Ectodermal cell (in vitro differentiated cells): ENCODE results near the gene EEIG2.
"Not testable (repeated sequence)": the region's sequence is repeated elsewhere in the genome, so short reads cannot be mapped to it uniquely, and the experiment has no call there.

Source experiments
- H3K27ac ChIP-seq: 2 replicates; pipeline ENCODE4 v1.7.0; 2013; ENCODE audit warnings: mild to moderate bottlenecking, low read depth, low read length; ENCODE audit not compliant: insufficient read depth, poor library complexity, severe bottlenecking
- H3K27me3 ChIP-seq: 2 replicates; pipeline ENCODE4 v1.7.0; 2013; ENCODE audit warnings: mild to moderate bottlenecking, low read length; ENCODE audit not compliant: insufficient read depth, control insufficient read depth, poor library complexity, severe bottlenecking
- H3K36me3 ChIP-seq: one replicate; pipeline ENCODE4 v1.7.0; 2013; ENCODE audit warnings: low read length; ENCODE audit not compliant: control insufficient read depth, insufficient read depth
- H3K4me1 ChIP-seq: one replicate; pipeline ENCODE4 v1.7.0; 2013; ENCODE audit warnings: low read length; ENCODE audit not compliant: control insufficient read depth, insufficient read depth
- H3K4me3 ChIP-seq: 2 replicates; pipeline ENCODE4 v1.7.0; 2013; ENCODE audit warnings: low read depth, low read length, control low read depth; ENCODE audit not compliant: insufficient read depth
- H3K9me3 ChIP-seq: 2 replicates; pipeline ENCODE4 v1.7.0; 2013; ENCODE audit warnings: mild to moderate bottlenecking, low read length, moderate library complexity; ENCODE audit not compliant: control insufficient read depth
- WGBS, 2 experiments: methylation state at CpG; one replicate each; pipeline ENCODE4 v1.1.7; 2013; ENCODE audit warnings: missing lambda C conversion rate in 2 of 2; 5-methylcytosine and 5-hydroxymethylcytosine counted together

EEIG2 gene

GRCh38 chr1:108527135-108527534 is 32.8 kb upstream of the EEIG2 start:
- no peaks in the 10 kb centered on the region for H3K9me3 ChIP-seq
- no peaks in the 10 kb centered on the region for H3K36me3 ChIP-seq
- WGBS, 2 experiments, result 87 to 89% methylated on average over 1 to 2 of the region's 3 CpGs
- no peaks in the 10 kb centered on the region for H3K27me3 ChIP-seq
- no peak overlapping the region for H3K27ac ChIP-seq
- H3K4me1 ChIP-seq, result no peaks in the 10 kb centered on the region
- H3K4me3 ChIP-seq, result no peak overlapping the region

GRCh38 chr1:108527837-108528236 is 32.1 kb upstream of the EEIG2 start:
- Histone ChIP-seq H3K36me3 (no peaks in the 10 kb centered on the region), H3K27me3 (no peaks in the 10 kb centered on the region), H3K27ac (no peak overlapping the region), H3K9me3 (no peaks in the 10 kb centered on the region), H3K4me1 (no peaks in the 10 kb centered on the region), H3K4me3 (no peak overlapping the region)
- WGBS, 2 experiments, result 85 to 93% methylated on average over 2 of the region's 2 CpGs

GRCh38 chr1:108531444-108531843 is 28.5 kb upstream of the EEIG2 start:
- 83 to 96% methylated on average over 4 of the region's 4 CpGs for WGBS, 2 experiments
- H3K4me3 ChIP-seq, result no peak overlapping the region

GRCh38 chr1:108532730-108533129 is 27.2 kb upstream of the EEIG2 start:
- no peak overlapping the region for H3K4me3 ChIP-seq
- H3K9me3 ChIP-seq, result no peaks in the 10 kb centered on the region
- no peaks in the 10 kb centered on the region for H3K36me3 ChIP-seq
- H3K27ac ChIP-seq, result no peak overlapping the region
- no peaks in the 10 kb centered on the region for H3K4me1 ChIP-seq
- WGBS, 2 experiments, result 67 to 68% methylated on average over 4 of the region's 4 CpGs
- no peaks in the 10 kb centered on the region for H3K27me3 ChIP-seq

More at GRCh38 chr1:108531444-108531843, 28.5 kb upstream of the EEIG2 start:
- no peaks in the 10 kb centered on the region for H3K27me3 ChIP-seq
- H3K27ac ChIP-seq, result no peak overlapping the region
- H3K36me3 ChIP-seq, result no peaks in the 10 kb centered on the region
- no peaks in the 10 kb centered on the region for H3K9me3 ChIP-seq
- H3K4me1 ChIP-seq, result no peaks in the 10 kb centered on the region

- H3K27ac ChIP-seq, result no peak overlapping the region
These were observed 26.4 kb upstream of the EEIG2 start for GRCh38 chr1:108533351-108534083.

GRCh38 chr1:108534759-108535158 is 25.1 kb upstream of the EEIG2 start:
- H3K36me3 ChIP-seq, result no peaks in the 10 kb centered on the region
- WGBS, 2 experiments, result 91 to 92% methylated on average over 3 of the region's 3 CpGs
- H3K4me1 ChIP-seq, result no peaks in the 10 kb centered on the region

More at GRCh38 chr1:108533351-108534083, 26.4 kb upstream of the EEIG2 start:
- no peaks in the 10 kb centered on the region for H3K36me3 ChIP-seq
- no peaks in the 10 kb centered on the region for H3K9me3 ChIP-seq
- H3K27me3 ChIP-seq, result no peaks in the 10 kb centered on the region
- H3K4me1 ChIP-seq, result no peaks in the 10 kb centered on the region
- 67 to 72% methylated on average over 9 to 10 of the region's 10 CpGs for WGBS, 2 experiments
- H3K4me3 ChIP-seq, result no peak overlapping the region

GRCh38 chr1:108535315-108535897 is 24.5 kb upstream of the EEIG2 start:
- H3K4me1 ChIP-seq, H3K27me3 ChIP-seq, H3K36me3 ChIP-seq, H3K27ac ChIP-seq, H3K4me3 ChIP-seq, H3K9me3 ChIP-seq: not testable (repeated sequence)
- 93 to 100% methylated on average over 1 of the region's 6 CpGs for WGBS, 2 experiments

More at GRCh38 chr1:108534759-108535158, 25.1 kb upstream of the EEIG2 start:
- Histone ChIP-seq H3K4me3 (no peak overlapping the region), H3K27ac (no peak overlapping the region), H3K27me3 (no peaks in the 10 kb centered on the region), H3K9me3 (no peaks in the 10 kb centered on the region)

GRCh38 chr1:108536021-108536420 is 23.9 kb upstream of the EEIG2 start:
- not testable (repeated sequence) for H3K9me3 ChIP-seq, H3K4me3 ChIP-seq, H3K36me3 ChIP-seq, H3K27me3 ChIP-seq, H3K4me1 ChIP-seq, H3K27ac ChIP-seq
- 96 to 98% methylated on average over 27 of the region's 27 CpGs for WGBS, 2 experiments

- H3K27me3 ChIP-seq, H3K9me3 ChIP-seq, H3K27ac ChIP-seq, H3K4me1 ChIP-seq, H3K36me3 ChIP-seq, H3K4me3 ChIP-seq: not testable (repeated sequence)
- 94 to 96% methylated on average over 3 to 4 of the region's 4 CpGs for WGBS, 2 experiments
These were observed 23.1 kb upstream of the EEIG2 start for GRCh38 chr1:108536791-108537190.

GRCh38 chr1:108537976-108538375 is 21.9 kb upstream of the EEIG2 start:
- WGBS, 2 experiments, result 84 to 95% methylated on average over 1 of the region's 1 CpG
- H3K36me3 ChIP-seq, result no peaks in the 10 kb centered on the region
- no peak overlapping the region for H3K4me3 ChIP-seq
- no peaks in the 10 kb centered on the region for H3K27me3 ChIP-seq
- H3K9me3 ChIP-seq, result no peaks in the 10 kb centered on the region
- H3K27ac ChIP-seq, result no peak overlapping the region
- no peaks in the 10 kb centered on the region for H3K4me1 ChIP-seq
